ENCODE data around the gene TOR2A. TPM values are rescaled to one million over a fixed set of nuclear protein-coding genes. Genes with fewer than 3 reads are reported as not detected.

The TOR2A gene
- total RNA-seq, 1 experiment from 2014 or later, result 10.7 TPM

DNA sequence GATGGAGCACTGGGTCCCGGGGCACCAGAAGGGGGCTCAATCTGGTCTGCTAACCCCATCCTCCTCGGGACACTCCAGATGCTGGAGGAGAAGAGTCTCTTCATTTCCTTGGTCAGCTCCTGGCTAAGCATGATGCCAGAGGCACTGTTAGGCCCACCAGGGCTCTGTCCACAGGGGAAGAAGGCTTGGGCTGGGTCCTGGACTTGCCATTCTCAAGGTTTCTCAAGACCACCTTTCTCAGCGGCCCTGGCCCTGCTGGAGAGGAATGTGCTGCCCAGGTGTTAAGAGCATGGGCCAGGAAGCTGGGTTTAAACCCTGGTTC, 35.5 kb upstream of the TOR2A start:
- no peak overlapping the region for H3K27ac ChIP-seq (ENCODE audit: low read length)
- H4K20me1 ChIP-seq (ENCODE audit: insufficient read depth, low read depth, low read length), result no peaks in the 10 kb centered on the region
- no peaks in the 10 kb centered on the region for H3K9me3 ChIP-seq (ENCODE audit: low read length)
- no peaks in the 10 kb centered on the region for H3K36me3 ChIP-seq (ENCODE audit: insufficient read depth, low read length)
- H3K4me1 ChIP-seq (ENCODE audit: low read length), result peaks cover 13% of the 10 kb centered on the region
- H3K79me2 ChIP-seq (ENCODE audit: low read length), result no peaks in the 10 kb centered on the region
- no peaks in the 10 kb centered on the region for H3K27me3 ChIP-seq (ENCODE audit: low read length)
- peak overlapping the region; percentile 69 for H3K4me3 ChIP-seq (ENCODE audit: low read length)
- H3K9ac ChIP-seq (ENCODE audit: low read length), result peak overlapping the region; percentile 54
- no peaks in the 10 kb centered on the region for H3K9me2 ChIP-seq (replicated peaks; ENCODE audit: insufficient read depth, low read length)
- no peak overlapping the region for H2AFZ ChIP-seq (ENCODE audit: low read length)
- H3K4me2 ChIP-seq (ENCODE audit: low read depth, low read length, poor library complexity, severe bottlenecking), result peak overlapping the region; percentile 91
- no peak for DNase-seq

DNA sequence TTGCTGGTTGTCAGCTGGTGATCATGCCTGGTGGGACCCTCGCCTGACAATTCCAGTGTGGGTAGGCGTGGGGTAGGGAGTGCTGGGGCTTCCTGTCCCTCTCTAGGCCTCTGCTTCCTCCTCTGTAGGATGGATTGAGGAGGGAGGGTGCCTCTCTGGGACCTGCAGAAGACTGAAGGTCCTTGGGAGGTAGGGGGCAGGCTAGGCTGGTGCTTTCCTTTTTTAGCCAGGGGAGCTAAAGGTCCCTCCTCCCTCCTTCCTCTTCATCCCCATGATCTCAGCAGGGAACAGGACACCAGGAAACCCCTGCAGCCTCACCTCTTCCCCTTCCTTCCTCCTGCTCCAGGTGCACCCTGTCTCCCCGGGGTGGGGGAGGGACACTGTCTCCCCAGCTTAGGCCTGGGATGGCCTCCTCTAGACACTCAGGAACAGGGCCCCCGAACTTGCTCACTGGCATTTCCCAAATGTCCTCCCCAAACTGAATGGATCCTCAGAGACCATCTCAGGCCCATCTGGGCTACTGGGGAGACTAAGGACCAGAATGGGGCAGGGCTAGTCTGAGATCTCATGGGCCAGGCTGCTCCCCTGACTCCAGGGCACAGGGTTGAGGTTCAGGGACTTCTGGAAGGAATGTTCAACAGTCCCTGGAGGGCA, 35.0 kb upstream of the TOR2A start:
- H3K27me3 ChIP-seq (ENCODE audit: low read length), result no peaks in the 10 kb centered on the region

GRCh38 chr9:127769101-127769500, 34.0 kb upstream of the TOR2A start:
- Histone ChIP-seq H2AFZ (ENCODE audit: low read length) (no peak overlapping the region), H4K20me1 (ENCODE audit: insufficient read depth, low read depth, low read length) (no peaks in the 10 kb centered on the region), H3K4me3 (ENCODE audit: low read length) (no peak overlapping the region), H3K27ac (ENCODE audit: low read length) (no peak overlapping the region), H3K9ac (ENCODE audit: low read length) (no peak overlapping the region), H3K9me3 (ENCODE audit: low read length) (no peaks in the 10 kb centered on the region), H3K4me2 (ENCODE audit: low read depth, low read length, poor library complexity, severe bottlenecking) (no peak overlapping the region), H3K4me1 (ENCODE audit: low read length) (peaks cover 13% of the 10 kb centered on the region), H3K36me3 (ENCODE audit: insufficient read depth, low read length) (no peaks in the 10 kb centered on the region), H3K9me2 (replicated peaks; ENCODE audit: insufficient read depth, low read length) (no peaks in the 10 kb centered on the region), H3K79me2 (ENCODE audit: low read length) (no peaks in the 10 kb centered on the region), H3K27me3 (ENCODE audit: low read length) (no peaks in the 10 kb centered on the region)
- no peak for DNase-seq

More for the DNA sequence above, 35.0 kb upstream of the TOR2A start:
- Histone ChIP-seq H3K9me2 (replicated peaks; ENCODE audit: insufficient read depth, low read length) (no peaks in the 10 kb centered on the region), H3K27ac (ENCODE audit: low read length) (no peak overlapping the region), H3K4me1 (ENCODE audit: low read length) (peaks cover 13% of the 10 kb centered on the region), H2AFZ (ENCODE audit: low read length) (no peak overlapping the region), H3K4me3 (ENCODE audit: low read length) (no peak overlapping the region), H4K20me1 (ENCODE audit: insufficient read depth, low read depth, low read length) (no peaks in the 10 kb centered on the region), H3K9ac (ENCODE audit: low read length) (peak overlapping the region; percentile 54; the same call in 1 of the 2 replicates), H3K79me2 (ENCODE audit: low read length) (no peaks in the 10 kb centered on the region), H3K9me3 (ENCODE audit: low read length) (no peaks in the 10 kb centered on the region), H3K4me2 (ENCODE audit: low read depth, low read length, poor library complexity, severe bottlenecking) (peak overlapping the region; percentile 91), H3K36me3 (ENCODE audit: insufficient read depth, low read length) (no peaks in the 10 kb centered on the region)
- DNase-seq, result no peak

- Histone ChIP-seq H3K9me3 (ENCODE audit: low read length) (no peaks in the 10 kb centered on the region), H3K36me3 (ENCODE audit: insufficient read depth, low read length) (no peaks in the 10 kb centered on the region), H3K27ac (ENCODE audit: low read length) (no peak overlapping the region), H3K9ac (ENCODE audit: low read length) (no peak overlapping the region), H3K4me1 (ENCODE audit: low read length) (peaks cover 13% of the 10 kb centered on the region), H3K4me3 (ENCODE audit: low read length) (no peak overlapping the region), H3K4me2 (ENCODE audit: low read depth, low read length, poor library complexity, severe bottlenecking) (no peak overlapping the region), H4K20me1 (ENCODE audit: insufficient read depth, low read depth, low read length) (no peaks in the 10 kb centered on the region), H3K79me2 (ENCODE audit: low read length) (no peaks in the 10 kb centered on the region), H3K27me3 (ENCODE audit: low read length) (no peaks in the 10 kb centered on the region), H3K9me2 (replicated peaks; ENCODE audit: insufficient read depth, low read length) (no peaks in the 10 kb centered on the region), H2AFZ (ENCODE audit: low read length) (no peak overlapping the region)
- DNase-seq, result no peak
Observed at GRCh38 chr9:127768698-127769097, 33.6 kb upstream of the TOR2A start.

DNA sequence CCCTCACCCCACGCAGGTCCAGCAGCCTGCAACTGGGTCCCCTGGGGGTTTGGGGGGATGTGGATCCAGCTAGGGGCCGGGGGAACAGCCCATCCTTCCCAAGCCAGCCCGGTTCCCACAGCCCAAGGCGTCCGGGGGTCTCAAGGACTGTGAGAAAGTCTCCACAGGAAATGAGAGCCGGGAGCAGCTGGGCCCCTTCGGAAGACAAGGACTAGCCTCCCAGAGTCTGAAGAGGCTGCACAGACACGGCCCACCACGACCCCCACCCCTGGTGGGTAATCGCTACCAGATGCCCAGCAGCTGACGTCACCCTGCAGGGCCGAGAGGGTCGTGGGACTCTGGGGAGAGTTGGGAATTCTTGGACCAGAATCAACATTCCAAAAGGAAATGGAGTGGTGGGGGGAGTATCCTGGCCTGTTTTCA, 32.8 kb upstream of the TOR2A start:
- Histone ChIP-seq H3K4me3 (ENCODE audit: low read length) (no peak overlapping the region), H3K9ac (ENCODE audit: low read length) (no peak overlapping the region), H3K36me3 (ENCODE audit: insufficient read depth, low read length) (no peaks in the 10 kb centered on the region), H3K27me3 (ENCODE audit: low read length) (no peaks in the 10 kb centered on the region), H3K4me2 (ENCODE audit: low read depth, low read length, poor library complexity, severe bottlenecking) (no peak overlapping the region), H3K27ac (ENCODE audit: low read length) (no peak overlapping the region), H4K20me1 (ENCODE audit: insufficient read depth, low read depth, low read length) (no peaks in the 10 kb centered on the region), H3K79me2 (ENCODE audit: low read length) (no peaks in the 10 kb centered on the region), H2AFZ (ENCODE audit: low read length) (no peak overlapping the region), H3K4me1 (ENCODE audit: low read length) (peaks cover 13% of the 10 kb centered on the region), H3K9me2 (replicated peaks; ENCODE audit: insufficient read depth, low read length) (no peaks in the 10 kb centered on the region), H3K9me3 (ENCODE audit: low read length) (no peaks in the 10 kb centered on the region)
- no peak for DNase-seq

DNA sequence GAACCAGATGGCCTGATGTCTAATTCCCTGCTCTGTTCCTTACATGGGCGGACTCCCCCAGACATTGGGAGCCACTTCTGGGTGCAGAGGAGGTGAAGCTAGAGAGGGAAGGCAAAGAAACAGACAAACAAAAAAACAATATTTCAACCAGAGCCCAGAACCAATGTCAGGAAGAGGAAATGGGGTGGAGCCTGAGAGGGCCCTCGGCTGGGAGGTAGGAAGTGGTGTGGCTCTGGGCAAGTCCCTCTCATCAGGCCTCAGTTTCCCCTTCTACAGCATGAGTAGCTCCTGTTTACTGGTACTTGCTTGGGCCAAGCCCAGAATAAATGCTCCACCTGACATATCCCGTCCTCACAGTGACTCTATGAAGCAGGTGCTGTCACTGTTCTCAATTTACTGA, 32.3 kb upstream of the TOR2A start:
- no peaks in the 10 kb centered on the region for H4K20me1 ChIP-seq (ENCODE audit: insufficient read depth, low read depth, low read length)
- no peaks in the 10 kb centered on the region for H3K79me2 ChIP-seq (ENCODE audit: low read length)
- no peak overlapping the region for H3K27ac ChIP-seq (ENCODE audit: low read length)
- H3K4me1 ChIP-seq (ENCODE audit: low read length), result peaks cover 13% of the 10 kb centered on the region
- H3K9me3 ChIP-seq (ENCODE audit: low read length), result no peaks in the 10 kb centered on the region
- H3K9ac ChIP-seq (ENCODE audit: low read length), result no peak overlapping the region
- H3K4me2 ChIP-seq (ENCODE audit: low read depth, low read length, poor library complexity, severe bottlenecking), result no peak overlapping the region
- no peak overlapping the region for H3K4me3 ChIP-seq (ENCODE audit: low read length)
- H3K27me3 ChIP-seq (ENCODE audit: low read length), result no peaks in the 10 kb centered on the region
- H2AFZ ChIP-seq (ENCODE audit: low read length), result no peak overlapping the region
- H3K36me3 ChIP-seq (ENCODE audit: insufficient read depth, low read length), result no peaks in the 10 kb centered on the region
- no peaks in the 10 kb centered on the region for H3K9me2 ChIP-seq (replicated peaks; ENCODE audit: insufficient read depth, low read length)
- no peak for DNase-seq

DNA sequence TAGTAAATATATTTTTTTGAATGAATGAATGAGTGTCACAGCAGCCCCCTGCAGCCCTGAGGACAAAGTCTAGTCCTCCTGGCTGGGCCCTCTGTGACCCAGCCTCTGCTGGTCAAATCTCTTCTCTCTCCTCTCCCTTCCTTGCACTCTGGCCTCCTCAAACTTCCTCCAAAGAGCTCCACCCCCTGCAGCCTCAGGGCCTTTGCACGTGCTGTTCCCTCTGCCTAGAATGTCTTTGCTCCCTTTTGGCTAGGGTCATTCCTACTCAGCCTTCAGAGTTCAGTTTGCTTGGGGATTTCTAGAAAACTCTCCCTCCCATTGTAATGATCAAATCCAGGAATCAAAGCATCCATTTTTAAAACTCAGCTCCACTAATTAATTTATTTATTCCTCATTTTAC, 30.3 kb upstream of the TOR2A start:
- Histone ChIP-seq H3K4me3 (ENCODE audit: low read length) (no peak overlapping the region), H3K36me3 (ENCODE audit: insufficient read depth, low read length) (no peaks in the 10 kb centered on the region), H3K27me3 (ENCODE audit: low read length) (no peaks in the 10 kb centered on the region), H3K9me3 (ENCODE audit: low read length) (no peaks in the 10 kb centered on the region), H4K20me1 (ENCODE audit: insufficient read depth, low read depth, low read length) (no peaks in the 10 kb centered on the region), H3K79me2 (ENCODE audit: low read length) (no peaks in the 10 kb centered on the region), H2AFZ (ENCODE audit: low read length) (no peak overlapping the region), H3K9ac (ENCODE audit: low read length) (no peak overlapping the region), H3K9me2 (replicated peaks; ENCODE audit: insufficient read depth, low read length) (no peaks in the 10 kb centered on the region), H3K27ac (ENCODE audit: low read length) (no peak overlapping the region), H3K4me2 (ENCODE audit: low read depth, low read length, poor library complexity, severe bottlenecking) (no peak overlapping the region), H3K4me1 (ENCODE audit: low read length) (peaks cover 3% of the 10 kb centered on the region)
- DNase-seq, result no peak

GRCh38 chr9:127763918-127764384, 28.9 kb upstream of the TOR2A start:
- H3K9me3 ChIP-seq (ENCODE audit: low read length), result no peaks in the 10 kb centered on the region
- no peaks in the 10 kb centered on the region for H3K27me3 ChIP-seq (ENCODE audit: low read length)
- no peak overlapping the region for H2AFZ ChIP-seq (ENCODE audit: low read length)
- no peaks in the 10 kb centered on the region for H3K36me3 ChIP-seq (ENCODE audit: insufficient read depth, low read length)
- no peak overlapping the region for H3K9ac ChIP-seq (ENCODE audit: low read length)
- H4K20me1 ChIP-seq (ENCODE audit: insufficient read depth, low read depth, low read length), result no peaks in the 10 kb centered on the region
- no peak overlapping the region for H3K27ac ChIP-seq (ENCODE audit: low read length)
- DNase-seq, result peak; percentile 71
- H3K79me2 ChIP-seq (ENCODE audit: low read length), result no peaks in the 10 kb centered on the region
- no peak overlapping the region for H3K4me2 ChIP-seq (ENCODE audit: low read depth, low read length, poor library complexity, severe bottlenecking)
- H3K4me3 ChIP-seq (ENCODE audit: low read length), result no peak overlapping the region
- no peaks in the 10 kb centered on the region for H3K9me2 ChIP-seq (replicated peaks; ENCODE audit: insufficient read depth, low read length)
- no peaks in the 10 kb centered on the region for H3K4me1 ChIP-seq (ENCODE audit: low read length)
